Stomach (tissue), 4 donors: ENCODE measurements around the gene MCOLN2.

Experiments
- CTCF ChIP-seq, 7 experiments: fragments of 450-650 bp in 4 of 7; fragments of 200-600 bp in 3 of 7; sonication (generic) in 3 of 7; IDR thresholded peaks; one replicate each; pipeline ENCODE4 v1.5.1; 2016 to 2019; ENCODE audit warnings: antibody characterized with exemption in 7 of 7, control low read depth in 2 of 7, mild to moderate bottlenecking in 1 of 7
- EP300 ChIP-seq: sonication (generic); formaldehyde crosslinking; IDR thresholded peaks from one replicate; pipeline ENCODE4 v1.6.1; 2017; ENCODE audit warnings: antibody characterized with exemption
- POLR2A ChIP-seq, 4 donors: fragments of 450-650 bp; IDR thresholded peaks; one replicate each; pipeline ENCODE4 v1.6.1; 2016; ENCODE audit warnings: antibody characterized with exemption in 4 of 4, control low read depth in 2 of 4, mild to moderate bottlenecking in 1 of 4, moderate library complexity in 1 of 4

- no peak for TF ChIP-seq POLR2A (IDR thresholded peaks at IDR 0.05)
- TF ChIP-seq CTCF (IDR thresholded peaks at IDR 0.05), result no peak
- no peak for TF ChIP-seq EP300
Observed at GRCh38 chr1:84918726-84919336, 78.1 kb downstream of the MCOLN2 start.
